Endothelial cell of umbilical vein (primary cell): ENCODE data around the gene POLR2E. TPM values are rescaled to one million over a fixed set of nuclear protein-coding genes. Genes with fewer than 3 reads are reported as not detected.

Experiments used
- BruUV-seq: library from RNA; stranded (reverse); fragments of 400-500 nt; replicated peaks from 2 replicates; lab custom pipeline; 2021; lab: Mats Ljungman, UMichigan
- CTCF ChIA-PET: fragments of 300-600, 350-600 bp; sonication (Branson Sonifier 250); formaldehyde crosslinking; loops from one replicate; lab custom pipeline; 2021; ENCODE audit warnings: antibody characterized with exemption, inconsistent platforms; lab: Charles Lee
- POLR2A ChIA-PET: fragments of 300-600, 350-600 bp; sonication (Branson Sonifier 250); formaldehyde crosslinking; loops from one replicate; lab custom pipeline; 2021; ENCODE audit warnings: antibody characterized with exemption, inconsistent platforms; lab: Charles Lee
- DNase-seq: peaks from one replicate; pipeline ENCODE4 v3.0.0-alpha.2; 2011; ENCODE audit warnings: low read depth, low spot score
- FAIRE-seq: peaks from 2 replicates; lab custom pipeline; 2011; peaks lifted over from hg19 to GRCh38; lab: Jason Lieb, UNC
- H2AFZ ChIP-seq: 2 replicates; pipeline ENCODE4 v1.6.0; 2012; ENCODE audit warnings: low read depth, low read length, control low read depth, inconsistent platforms
- H3K27ac ChIP-seq: 2 replicates; pipeline ENCODE4 v1.5.1; 2011; ENCODE audit warnings: low read depth, mild to moderate bottlenecking, control low read depth, low read length, moderate library complexity; ENCODE audit not compliant: insufficient read depth
- H3K27me3 ChIP-seq, 2 experiments: 2 replicates each; pipeline versions ENCODE4 v1.6.0 to v1.6.1; 2011; ENCODE audit warnings: low read length in 2 of 2, mixed read lengths in 1 of 2; ENCODE audit not compliant: control insufficient read depth in 2 of 2, insufficient read depth in 2 of 2
- H3K36me3 ChIP-seq, 2 experiments: 2 replicates in 1 of 2; 3 replicates in 1 of 2; pipeline ENCODE4 v1.5.1; 2011; ENCODE audit warnings: low read length in 2 of 2, mild to moderate bottlenecking in 1 of 2, moderate library complexity in 1 of 2; ENCODE audit not compliant: control insufficient read depth in 2 of 2, insufficient read depth in 2 of 2; ENCODE audit errors: extremely low read depth in 1 of 2
- H3K4me1 ChIP-seq: 3 replicates; pipeline ENCODE4 v1.5.1; 2011; ENCODE audit warnings: mild to moderate bottlenecking, low read length; ENCODE audit not compliant: control insufficient read depth, insufficient read depth; ENCODE audit errors: extremely low read depth
- H3K4me2 ChIP-seq: 2 replicates; pipeline ENCODE4 v1.6.1; 2011; ENCODE audit warnings: low read length, control low read depth, mixed read lengths; ENCODE audit not compliant: insufficient read depth
- H3K4me3 ChIP-seq, 3 experiments: fragments of 200-600 bp in 1 of 3; sonication (generic), shearing (Covaris generic) in 1 of 3; replicated peaks in 1 of 3; 2 replicates each; pipeline ENCODE4 v1.5.1; 2011 to 2016; ENCODE audit warnings: control low read depth in 3 of 3, low read length in 3 of 3, mild to moderate bottlenecking in 2 of 3, inconsistent platforms in 1 of 3, low read depth in 1 of 3, moderate library complexity in 1 of 3; ENCODE audit not compliant: insufficient read depth in 1 of 3
- H3K79me2 ChIP-seq: 2 replicates; pipeline ENCODE4 v1.6.0; 2012; ENCODE audit warnings: low read length, inconsistent platforms; ENCODE audit not compliant: control insufficient read depth, insufficient read depth
- H3K9ac ChIP-seq: replicated peaks from 2 replicates; pipeline ENCODE3; 2011; ENCODE audit warnings: low read length, control low read depth; ENCODE audit not compliant: insufficient read depth; ENCODE audit errors: extremely low read depth
- H3K9me1 ChIP-seq: replicated peaks from 3 replicates; pipeline ENCODE4 v1.6.0; 2011; ENCODE audit warnings: mild to moderate bottlenecking, low read length; ENCODE audit not compliant: control insufficient read depth, insufficient read depth; ENCODE audit errors: extremely low read depth
- H3K9me3 ChIP-seq: replicated peaks from 2 replicates; pipeline ENCODE4 v1.5.1; 2012; ENCODE audit warnings: low read length, inconsistent platforms; ENCODE audit not compliant: control insufficient read depth, insufficient read depth
- H4K20me1 ChIP-seq: replicated peaks from 2 replicates; pipeline ENCODE3; 2011; ENCODE audit warnings: mild to moderate bottlenecking, low read length; ENCODE audit not compliant: control insufficient read depth, insufficient read depth; ENCODE audit errors: extremely low read depth
- EZH2 ChIP-seq: IDR thresholded peaks from 2 replicates; pipeline ENCODE4 v1.6.1; 2012; ENCODE audit warnings: borderline replicate concordance, low read depth, mild to moderate bottlenecking, moderate library complexity, low read length, inconsistent platforms; ENCODE audit not compliant: severe bottlenecking
- FOS ChIP-seq: IDR thresholded peaks from 2 replicates; pipeline ENCODE4 v1.6.1; 2011; ENCODE audit warnings: mild to moderate bottlenecking, low read length, moderate library complexity, borderline replicate concordance; ENCODE audit not compliant: insufficient read depth
- GATA2 ChIP-seq: IDR thresholded peaks from 2 replicates; pipeline ENCODE4 v1.7.0; 2011; ENCODE audit warnings: low read depth, mild to moderate bottlenecking, moderate library complexity, mixed read lengths, low read length; ENCODE audit not compliant: insufficient read length, insufficient read depth
- JUN ChIP-seq: IDR thresholded peaks from 2 replicates; pipeline ENCODE4 v1.6.1; 2011; ENCODE audit warnings: borderline replicate concordance, low read depth; ENCODE audit not compliant: insufficient read length, insufficient read depth
- MAX ChIP-seq: IDR thresholded peaks from 2 replicates; pipeline ENCODE4 v1.6.1; 2011; ENCODE audit not compliant: insufficient read depth, insufficient read length
- MYC ChIP-seq: IDR thresholded peaks from one replicate; pipeline ENCODE4 v1.6.1; 2011; ENCODE audit warnings: mild to moderate bottlenecking, low read depth, low read length
- POLR2A ChIP-seq: IDR thresholded peaks from 2 replicates; pipeline ENCODE4 v1.6.1; 2012; ENCODE audit warnings: low read depth, mild to moderate bottlenecking, control low read depth, low read length
- POLR2AphosphoS5 ChIP-seq: IDR thresholded peaks from 2 replicates; pipeline ENCODE4 v1.6.1; 2012; ENCODE audit warnings: low read depth, mild to moderate bottlenecking, control low read depth, low read length, moderate library complexity; ENCODE audit not compliant: insufficient read depth
- dilution Hi-C: fragments of 300-500 bp; cut with MboI; formaldehyde crosslinking; loops from one replicate; pipeline ENCODE4 v1.15.0; 2019; ENCODE audit warnings: low sequenced_read_pairs; ENCODE audit not compliant: extremely low pct_ligation_motif_present
- intact Hi-C: fragments of 100-400 bp; cut with micrococcal nuclease; formaldehyde crosslinking; loops from one replicate; pipeline ENCODE4 v1.10.0; 2022
- polyA plus RNA-seq, 4 experiments: library from polyadenylated mRNA; depleted of rRNA in 3 of 4; stranded (reverse) in 3 of 4; unstranded in 1 of 4; fragments of >200 nt; gene quantifications; 2 replicates each; pipeline versions ENCODE4 v1.2.1 to v1.2.3, GENCODE V29; 2011 to 2012; ENCODE audit warnings: missing spikeins in 1 of 4
- total RNA-seq: library from RNA; stranded (reverse); gene quantifications from 2 replicates; pipeline ENCODE4 v1.2.3, GENCODE V29; 2021
- TF ChIP-seq, protein P1 (sequence below), 2 donors: IDR thresholded peaks; 1 replicate in 1 of 2; 2 replicates in 1 of 2; pipeline ENCODE4 v1.5.1; 2011; ENCODE audit warnings: low read length in 2 of 2, mild to moderate bottlenecking in 2 of 2, moderate library complexity in 2 of 2, control low read depth in 1 of 2, inconsistent platforms in 1 of 2, low read depth in 1 of 2; ENCODE audit not compliant: insufficient read depth in 1 of 2; ENCODE audit errors: extremely low read depth in 1 of 2

The POLR2E gene
- total and polyA plus RNA-seq, 2 donors (not counting 3 experiments of a cell fraction or from before 2014, with no cell fraction given) = 272 to 344 TPM

DNA sequence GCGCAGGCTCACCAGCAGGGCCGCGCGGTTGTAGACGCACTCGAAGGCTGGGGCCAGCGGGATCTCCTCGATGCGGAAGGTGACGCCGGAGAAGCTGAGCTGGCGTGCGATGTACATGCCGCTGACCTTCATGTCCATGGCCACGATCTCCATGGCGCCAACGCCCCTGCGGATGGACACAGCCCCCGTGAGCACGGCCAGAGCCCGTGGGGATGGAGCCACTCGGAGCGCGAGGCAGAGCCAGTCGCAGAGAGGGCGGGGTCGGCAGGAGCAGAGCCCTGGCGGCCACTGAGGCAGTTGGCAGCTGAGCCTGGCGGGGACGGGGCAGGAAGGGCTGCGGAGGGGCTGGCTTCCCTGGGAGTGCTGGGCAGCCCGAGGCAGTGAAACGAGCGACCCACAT is 23.8 kb upstream of the POLR2E start:
- no peak overlapping the region for H3K9ac ChIP-seq
- no peaks in the 10 kb centered on the region for H3K9me1 ChIP-seq
- no peaks in the 10 kb centered on the region for H4K20me1 ChIP-seq
- H3K9me3 ChIP-seq = no peaks in the 10 kb centered on the region
- no peak overlapping the region for H3K4me2 ChIP-seq
- no peaks in the 10 kb centered on the region for H3K4me1 ChIP-seq
- peaks cover 18 to 69% of the 10 kb centered on the region in 2 experiments for H3K36me3 ChIP-seq
- H3K27me3 ChIP-seq = no peaks in the 10 kb centered on the region
- no peak overlapping the region for H3K27ac ChIP-seq
- DNase-seq = no peak
- no peak overlapping the region for H2AFZ ChIP-seq
- CTCF ChIA-PET = no interaction called here
- intact Hi-C loops = no loop called here
- FAIRE-seq = no peak
- peaks cover under 1% of the 10 kb centered on the region for H3K79me2 ChIP-seq
- POLR2A ChIA-PET = no interaction called here
- TF ChIP-seq JUN (no peak), POLR2AphosphoS5 (no peak), POLR2A (no peak), FOS (no peak), MYC (no peak), MAX (no peak), GATA2 (no peak), EZH2 (no peak)
- TF ChIP-seq, protein P1, sequence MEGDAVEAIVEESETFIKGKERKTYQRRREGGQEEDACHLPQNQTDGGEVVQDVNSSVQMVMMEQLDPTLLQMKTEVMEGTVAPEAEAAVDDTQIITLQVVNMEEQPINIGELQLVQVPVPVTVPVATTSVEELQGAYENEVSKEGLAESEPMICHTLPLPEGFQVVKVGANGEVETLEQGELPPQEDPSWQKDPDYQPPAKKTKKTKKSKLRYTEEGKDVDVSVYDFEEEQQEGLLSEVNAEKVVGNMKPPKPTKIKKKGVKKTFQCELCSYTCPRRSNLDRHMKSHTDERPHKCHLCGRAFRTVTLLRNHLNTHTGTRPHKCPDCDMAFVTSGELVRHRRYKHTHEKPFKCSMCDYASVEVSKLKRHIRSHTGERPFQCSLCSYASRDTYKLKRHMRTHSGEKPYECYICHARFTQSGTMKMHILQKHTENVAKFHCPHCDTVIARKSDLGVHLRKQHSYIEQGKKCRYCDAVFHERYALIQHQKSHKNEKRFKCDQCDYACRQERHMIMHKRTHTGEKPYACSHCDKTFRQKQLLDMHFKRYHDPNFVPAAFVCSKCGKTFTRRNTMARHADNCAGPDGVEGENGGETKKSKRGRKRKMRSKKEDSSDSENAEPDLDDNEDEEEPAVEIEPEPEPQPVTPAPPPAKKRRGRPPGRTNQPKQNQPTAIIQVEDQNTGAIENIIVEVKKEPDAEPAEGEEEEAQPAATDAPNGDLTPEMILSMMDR (IDR thresholded peaks at IDR 0.05; ENCODE audit: extremely low read depth in 1 of 2, insufficient read depth in 1 of 2, low read depth in 1 of 2, low read length in 2 of 2) = no peak
- H3K4me3 ChIP-seq = no peak overlapping the region
- no TSS peak for BruUV-seq
- dilution Hi-C loops = no loop called here
